Measurements from ENCODE around the gene MLYCD. TPM values are rescaled to one million over a fixed set of nuclear protein-coding genes. Genes with fewer than 3 reads are reported as not detected.
A peak's percentile ranks its signal among the peaks of the same experiment; 100 is the strongest.

MLYCD gene
- total RNA-seq, 6 experiments from 2014 or later: 6.6 to 15.6 (median 11.3) TPM

DNA sequence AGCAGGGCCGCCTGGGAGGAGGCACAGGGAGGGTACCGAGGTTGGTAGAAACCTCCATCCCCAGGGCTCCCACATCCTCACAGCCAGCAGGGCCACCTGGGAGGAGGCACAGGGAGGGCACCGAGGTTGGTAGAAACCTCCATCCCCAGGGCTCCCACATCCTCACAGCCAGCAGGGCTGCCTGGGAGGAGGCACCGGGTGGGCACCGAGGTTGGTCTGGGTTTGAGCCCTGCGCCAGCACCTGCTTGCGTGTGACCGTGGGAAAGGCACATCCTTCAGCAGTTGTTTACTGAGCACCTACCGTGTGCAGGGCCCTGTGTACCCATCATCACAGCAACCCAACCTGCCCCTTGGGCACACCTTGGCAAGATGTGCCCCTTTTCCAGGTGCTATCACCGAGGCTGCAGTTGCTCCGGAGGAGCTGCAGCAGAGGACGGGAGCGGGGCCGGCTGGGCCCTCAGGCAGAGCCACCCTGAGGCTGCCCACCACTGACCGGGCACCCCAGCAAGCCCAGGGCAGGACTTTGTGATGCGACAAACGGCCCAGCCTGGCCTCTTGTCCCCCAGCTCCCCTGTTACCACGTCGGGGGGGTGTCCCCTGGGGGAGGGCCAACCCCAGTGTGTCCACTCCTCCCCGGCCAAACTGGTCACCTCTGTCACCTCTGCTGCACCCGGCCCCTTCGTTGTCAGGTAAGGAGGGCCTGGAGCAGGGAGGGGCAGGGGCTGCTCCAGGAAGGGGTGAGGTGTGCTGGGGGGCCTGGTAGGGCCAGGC is 32.0 kb downstream of the MLYCD start:
- no peak for ATAC-seq
- intact Hi-C loops (cut with DNase I): no loop called here
- H3K4me3 ChIP-seq: no peak overlapping the region

GRCh38 chr16:83931556-83931955 is 32.6 kb downstream of the MLYCD start:
- WGBS (ENCODE audit: insufficient coverage, low coverage, low lambda C conversion rate, missing lambda C conversion rate): 94% methylated on average over 3 of the region's 17 CpGs
- intact Hi-C loops (cut with DNase I): no loop called here
- TF ChIP-seq, protein P1, sequence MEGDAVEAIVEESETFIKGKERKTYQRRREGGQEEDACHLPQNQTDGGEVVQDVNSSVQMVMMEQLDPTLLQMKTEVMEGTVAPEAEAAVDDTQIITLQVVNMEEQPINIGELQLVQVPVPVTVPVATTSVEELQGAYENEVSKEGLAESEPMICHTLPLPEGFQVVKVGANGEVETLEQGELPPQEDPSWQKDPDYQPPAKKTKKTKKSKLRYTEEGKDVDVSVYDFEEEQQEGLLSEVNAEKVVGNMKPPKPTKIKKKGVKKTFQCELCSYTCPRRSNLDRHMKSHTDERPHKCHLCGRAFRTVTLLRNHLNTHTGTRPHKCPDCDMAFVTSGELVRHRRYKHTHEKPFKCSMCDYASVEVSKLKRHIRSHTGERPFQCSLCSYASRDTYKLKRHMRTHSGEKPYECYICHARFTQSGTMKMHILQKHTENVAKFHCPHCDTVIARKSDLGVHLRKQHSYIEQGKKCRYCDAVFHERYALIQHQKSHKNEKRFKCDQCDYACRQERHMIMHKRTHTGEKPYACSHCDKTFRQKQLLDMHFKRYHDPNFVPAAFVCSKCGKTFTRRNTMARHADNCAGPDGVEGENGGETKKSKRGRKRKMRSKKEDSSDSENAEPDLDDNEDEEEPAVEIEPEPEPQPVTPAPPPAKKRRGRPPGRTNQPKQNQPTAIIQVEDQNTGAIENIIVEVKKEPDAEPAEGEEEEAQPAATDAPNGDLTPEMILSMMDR (IDR thresholded peaks at IDR 0.05): no peak
- no peak for TF ChIP-seq POLR2A (IDR thresholded peaks at IDR 0.05)
- ATAC-seq (no peak), DNase-seq (peak in 1 of 3 donors; percentile 50)
- H3K4me3 ChIP-seq: no peak overlapping the region
- H3K27ac ChIP-seq: no peak overlapping the region
- no peaks in the 10 kb centered on the region for H3K27me3 ChIP-seq
- H3K4me1 ChIP-seq: peaks cover 0 to 18% (median 6%) of the 10 kb centered on the region in 4 donors
- H3K36me3 ChIP-seq: no peaks in the 10 kb centered on the region
- H3K9me3 ChIP-seq: no peaks in the 10 kb centered on the region

More for the DNA sequence above, 32.0 kb downstream of the MLYCD start:
- Histone ChIP-seq H3K27me3 (no peaks in the 10 kb centered on the region), H3K9me3 (no peaks in the 10 kb centered on the region), H3K4me1 (peaks cover 0 to 18% (median 6%) of the 10 kb centered on the region in 4 donors), H3K27ac (no peak overlapping the region), H3K36me3 (no peaks in the 10 kb centered on the region)
- DNase-seq: peak in 1 of 3 donors; percentile 46
- no peak for TF ChIP-seq POLR2A (IDR thresholded peaks at IDR 0.05)
- TF ChIP-seq, protein P1 (IDR thresholded peaks at IDR 0.05): no peak
- no CpG with 5 or more reads among the region's 22 CpGs for WGBS (ENCODE audit: insufficient coverage, low coverage, low lambda C conversion rate, missing lambda C conversion rate)

DNA sequence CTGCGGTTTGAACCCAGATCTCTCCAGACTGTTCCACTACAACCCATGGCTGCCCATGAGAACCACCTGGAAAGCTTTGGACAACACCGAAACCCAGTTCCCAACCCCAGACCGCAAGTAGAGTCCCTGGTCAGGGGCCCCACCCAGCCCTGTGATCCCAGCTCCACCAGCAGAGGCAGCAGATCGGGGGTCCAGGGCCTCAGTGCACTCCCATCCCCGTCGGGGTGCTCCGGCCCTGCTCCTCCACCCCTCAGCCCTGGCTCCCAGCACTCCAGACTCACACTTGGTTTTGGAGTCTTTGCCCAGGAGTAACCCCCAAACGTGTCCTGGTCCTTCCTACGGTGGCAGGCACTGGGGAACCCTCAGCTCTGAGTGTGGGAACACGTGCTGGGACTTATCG is 33.4 kb downstream of the MLYCD start:
- no peak for TF ChIP-seq POLR2A (IDR thresholded peaks at IDR 0.05)
- TF ChIP-seq, protein P1 (IDR thresholded peaks at IDR 0.05): no peak
- H3K36me3 ChIP-seq: no peaks in the 10 kb centered on the region
- H3K4me1 ChIP-seq: peaks cover 0 to 14% (median 5%) of the 10 kb centered on the region in 4 donors
- DNase-seq: no peak
- H3K9me3 ChIP-seq: no peaks in the 10 kb centered on the region
- WGBS (ENCODE audit: insufficient coverage, low coverage, low lambda C conversion rate, missing lambda C conversion rate): no CpG with 5 or more reads among the region's 11 CpGs
- H3K4me3 ChIP-seq: no peak overlapping the region
- no peak for ATAC-seq
- no peaks in the 10 kb centered on the region for H3K27me3 ChIP-seq
- intact Hi-C loops (cut with DNase I): no loop called here
- H3K27ac ChIP-seq: no peak overlapping the region

DNA sequence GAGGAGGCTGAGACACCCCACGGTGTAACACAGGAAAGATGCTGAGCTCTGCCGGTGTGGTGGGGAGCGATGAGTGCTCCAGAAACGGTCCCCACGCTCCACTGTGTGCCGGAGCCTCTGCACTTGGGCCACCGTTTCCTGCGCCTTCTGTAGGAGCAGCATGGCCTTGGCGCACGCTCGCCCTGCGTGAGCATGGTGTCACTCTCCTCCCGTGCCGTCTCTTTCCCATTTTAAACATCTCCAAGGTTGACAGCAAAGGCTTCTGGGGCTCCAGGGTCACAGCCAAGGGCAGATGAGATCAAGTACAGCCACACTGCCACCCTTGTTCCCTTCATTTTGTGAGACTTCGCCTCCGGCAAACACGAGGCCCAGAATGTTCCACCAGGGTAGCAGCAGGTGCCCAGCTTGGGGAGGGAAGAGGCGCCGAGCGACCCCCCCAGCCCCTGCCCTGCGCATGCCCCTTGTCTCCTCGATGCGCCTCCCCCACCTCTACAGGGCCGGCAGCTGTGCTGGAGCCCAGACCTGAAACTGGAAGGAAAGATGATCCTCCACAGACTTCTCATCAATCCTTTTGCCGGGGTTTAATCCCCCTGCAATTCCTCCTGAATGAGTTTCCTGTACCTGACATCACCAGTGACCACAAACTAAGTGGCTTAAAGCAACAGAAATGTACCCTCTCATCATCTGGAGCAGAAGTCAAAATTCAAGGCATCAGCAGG is 34.2 kb downstream of the MLYCD start:
- Histone ChIP-seq H3K4me3 (no peak overlapping the region), H3K9me3 (no peaks in the 10 kb centered on the region), H3K27ac (no peak overlapping the region), H3K27me3 (no peaks in the 10 kb centered on the region), H3K36me3 (no peaks in the 10 kb centered on the region), H3K4me1 (peaks cover 0 to 9% (median 2%) of the 10 kb centered on the region in 4 donors)
- intact Hi-C loops (cut with DNase I): no loop called here
- TF ChIP-seq, protein P1 (IDR thresholded peaks at IDR 0.05): no peak
- no peak for TF ChIP-seq POLR2A (IDR thresholded peaks at IDR 0.05)
- DNase-seq (no peak), ATAC-seq (no peak)
- 79% methylated on average over 3 of the region's 25 CpGs for WGBS (ENCODE audit: insufficient coverage, low coverage, low lambda C conversion rate, missing lambda C conversion rate)

All from right lobe of liver (tissue), 6 donors.